Mucosa of gallbladder (tissue), 1 donor: ENCODE data around the gene GSTO2. TPM values are rescaled to one million over a fixed set of nuclear protein-coding genes. Genes with fewer than 3 reads are reported as not detected.

Source experiments
- DNase-seq: peaks from one replicate; pipeline ENCODE4 v3.0.0-alpha.2; 2020; ENCODE audit warnings: low spot score
- total RNA-seq: library from RNA; stranded (reverse); gene quantifications from one replicate; pipeline ENCODE4 v1.2.1, GENCODE V29; 2021
- donor health status: DM: no; HTN: no; CAD: no.

GSTO2 gene
- total RNA-seq, 1 donor from 2014 or later: 17.2 TPM

DNA sequence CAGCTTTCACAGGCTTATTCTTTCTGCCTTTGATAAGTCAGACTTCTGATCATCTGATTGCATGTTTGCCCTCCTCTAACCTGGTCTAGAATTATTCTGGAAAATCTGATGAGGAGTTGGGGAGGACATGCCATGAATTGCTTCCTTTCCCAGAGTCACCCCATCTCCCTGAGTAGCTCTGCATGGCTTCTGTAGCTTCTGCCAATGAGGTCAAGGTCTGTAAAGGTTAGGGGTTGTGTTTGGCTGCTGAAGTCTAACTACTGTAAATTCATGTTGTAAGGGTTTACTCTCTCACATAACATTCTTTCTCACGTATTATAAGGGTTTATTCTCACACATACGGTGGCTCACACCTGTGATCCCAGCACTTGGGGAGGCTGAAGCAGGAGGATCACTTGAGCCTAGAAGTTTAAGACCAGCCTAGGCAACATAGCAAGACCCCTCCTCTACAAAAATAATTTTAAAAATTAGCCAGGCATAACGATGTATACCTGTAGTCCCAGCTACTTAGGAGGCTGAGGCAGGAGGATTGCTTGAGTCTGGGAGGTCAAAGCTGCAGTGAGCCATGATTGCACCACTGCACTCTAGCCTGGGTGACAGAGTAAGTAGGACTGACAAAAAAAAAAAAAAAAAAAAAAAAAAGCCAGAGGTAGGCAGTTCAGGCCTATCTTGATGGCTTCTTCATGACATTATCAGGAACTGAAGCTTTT is 10.7 kb downstream of the GSTO2 start:
- no peak for DNase-seq

DNA sequence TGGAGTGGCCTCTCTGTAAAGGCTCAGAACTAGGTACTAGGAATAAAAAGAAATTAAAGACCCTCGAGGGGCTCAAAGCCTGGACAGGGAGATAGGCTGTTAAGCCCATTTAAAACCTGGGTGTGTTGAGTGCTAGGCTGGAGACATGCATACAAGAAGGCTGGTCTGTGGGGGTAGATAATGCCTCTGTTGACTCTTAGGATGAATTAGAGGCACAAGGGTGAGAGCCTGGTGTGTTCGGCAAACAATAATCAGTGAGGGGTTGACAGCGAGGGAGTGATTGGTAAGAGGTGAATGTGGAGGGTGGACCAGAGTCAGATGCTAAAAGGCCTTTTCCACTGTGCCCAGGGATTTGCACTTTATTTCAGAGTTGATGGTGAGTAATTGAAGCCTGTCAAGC is 12.7 kb downstream of the GSTO2 start:
- no peak for DNase-seq

DNA sequence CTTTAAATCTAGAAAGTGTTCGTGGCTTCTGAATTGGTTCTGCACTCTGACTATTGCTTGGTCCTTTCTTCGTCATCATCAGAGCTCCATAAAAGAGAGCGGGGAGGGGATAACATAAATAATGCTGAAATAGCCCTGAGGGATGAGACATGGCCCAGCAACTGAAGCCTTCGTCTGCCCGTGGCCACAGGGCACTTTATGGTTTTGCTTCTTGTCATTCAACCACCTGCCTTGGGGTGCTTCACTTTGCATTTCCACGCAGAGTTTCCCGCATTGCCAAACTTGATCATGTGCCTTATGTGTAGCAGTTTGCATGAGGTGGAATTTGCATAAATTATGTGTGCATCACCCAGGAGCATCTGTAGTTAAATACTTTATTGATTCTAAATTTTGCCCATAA is 15.9 kb downstream of the GSTO2 start:
- no peak for DNase-seq

DNA sequence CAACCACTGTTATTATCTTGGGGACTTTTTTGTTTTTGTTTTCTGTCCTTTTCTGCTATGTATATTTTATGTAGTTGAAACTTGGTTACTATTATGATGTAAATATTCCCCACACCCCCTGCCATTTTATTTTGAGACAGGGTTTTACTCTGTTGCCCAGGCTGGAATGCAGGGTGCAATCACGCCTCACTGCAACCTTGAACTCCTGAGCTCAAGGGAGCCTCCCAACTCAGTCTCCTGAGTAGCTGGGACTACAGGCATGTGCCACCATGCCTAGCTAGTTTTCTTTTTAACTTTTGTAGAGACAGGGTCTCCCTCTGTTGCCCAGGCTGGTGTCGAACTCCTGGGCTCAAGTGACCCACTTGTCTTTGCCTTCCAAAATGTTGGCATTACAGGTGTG is 18.0 kb downstream of the GSTO2 start:
- no peak for DNase-seq

DNA sequence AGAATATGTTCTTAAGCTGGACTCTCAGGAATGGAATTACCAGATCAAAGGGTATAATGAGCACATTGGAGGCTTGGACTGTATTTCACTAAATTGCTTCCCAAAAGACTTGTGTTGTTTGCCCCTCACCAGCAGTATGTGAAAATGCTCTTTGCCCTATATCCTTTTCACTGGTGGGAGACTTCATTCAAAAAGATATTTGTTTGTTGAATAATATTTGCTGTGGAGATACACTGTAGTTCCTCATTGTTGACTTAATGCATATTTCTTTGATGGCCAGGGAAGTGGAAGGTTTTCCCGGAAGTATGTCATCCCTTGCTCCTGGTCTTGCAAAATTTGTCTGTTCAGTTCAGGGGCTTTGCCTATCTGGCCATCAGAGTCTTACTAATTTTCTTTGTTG is 19.4 kb downstream of the GSTO2 start:
- no peak for DNase-seq

DNA sequence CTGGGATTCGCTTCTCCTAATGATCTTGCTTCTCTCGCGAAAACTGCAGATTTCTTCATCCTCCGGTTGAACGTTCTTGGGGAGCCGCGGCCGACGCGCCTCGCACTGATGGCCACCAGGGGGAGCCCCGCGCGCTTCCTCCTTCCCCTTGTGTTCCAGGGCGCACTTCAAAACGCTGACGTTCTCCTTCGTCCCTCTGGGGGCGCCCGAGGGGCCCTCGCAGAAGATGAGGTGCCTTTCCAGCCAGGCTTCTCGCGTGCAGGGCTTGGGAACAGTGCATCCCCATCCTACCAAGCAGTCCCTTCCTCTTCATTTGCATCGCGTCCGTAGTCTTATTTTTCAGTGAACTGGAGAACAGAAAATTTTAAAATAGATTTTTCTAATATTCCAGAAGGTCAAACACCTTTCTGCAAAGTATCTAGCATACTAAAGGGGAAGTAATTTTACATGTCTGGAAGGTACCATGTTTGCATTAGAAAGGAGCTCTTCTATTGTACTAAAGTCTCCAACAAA is 22.5 kb downstream of the GSTO2 start:
- peak; percentile 91 for DNase-seq

DNA sequence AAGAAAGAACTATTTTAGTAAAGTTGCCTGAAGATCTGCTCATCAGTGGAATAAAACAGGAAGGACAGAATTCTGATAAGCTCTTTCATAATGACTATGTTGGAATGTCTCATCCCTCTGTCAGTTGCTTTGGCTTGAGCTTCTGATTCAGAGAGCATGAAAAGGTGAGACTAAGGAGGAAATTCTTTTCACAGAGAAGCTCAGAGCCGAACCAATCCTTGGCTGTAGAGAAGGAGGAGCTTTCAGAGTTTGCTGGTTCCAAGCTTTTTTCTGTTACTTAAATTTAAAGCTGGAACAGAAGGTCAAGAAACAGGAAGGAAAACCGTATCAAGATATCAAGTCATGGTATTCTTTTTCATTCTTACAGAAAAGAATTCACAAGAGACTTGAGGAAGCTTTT is 24.0 kb downstream of the GSTO2 start:
- DNase-seq: no peak

GRCh38 chr10:104293781-104294321 is 24.9 kb downstream of the GSTO2 start:
- no peak for DNase-seq

DNA sequence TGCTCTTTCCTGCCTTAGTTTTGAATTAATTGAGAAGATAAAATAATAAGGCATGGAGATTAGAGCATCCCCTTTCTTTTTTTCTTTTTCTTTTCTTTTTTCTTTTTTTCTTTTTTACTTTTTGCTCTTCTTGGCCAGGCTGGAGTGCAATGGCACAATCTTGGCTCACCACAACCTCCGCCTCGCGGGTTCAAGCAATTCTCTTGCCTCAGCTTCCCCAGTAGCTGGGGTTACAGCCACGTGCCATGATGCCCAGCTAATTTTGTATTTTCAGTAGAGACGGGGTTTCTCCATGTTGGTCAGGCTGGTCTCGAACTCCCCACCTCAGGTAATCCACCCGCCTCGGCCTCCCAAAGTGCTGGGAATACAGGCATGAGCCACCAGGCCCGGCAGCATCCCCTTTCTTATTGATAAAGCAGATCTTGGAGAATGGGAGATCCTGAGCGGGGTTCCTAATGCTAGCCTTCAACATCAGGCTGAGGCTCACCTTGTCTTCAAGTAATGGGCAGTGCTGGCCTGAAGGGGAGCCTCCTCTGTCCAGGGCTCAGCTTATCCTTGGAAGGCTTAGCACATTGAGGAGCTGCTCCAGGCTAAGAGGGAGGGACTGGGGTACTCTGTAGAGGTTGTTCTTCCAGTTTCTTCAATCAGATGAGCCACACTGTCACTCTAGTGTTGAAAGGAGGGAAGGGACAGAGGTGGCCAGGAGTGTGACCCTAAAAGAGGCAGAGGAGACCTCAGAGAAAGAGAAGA is 27.9 kb downstream of the GSTO2 start:
- DNase-seq: no peak

DNA sequence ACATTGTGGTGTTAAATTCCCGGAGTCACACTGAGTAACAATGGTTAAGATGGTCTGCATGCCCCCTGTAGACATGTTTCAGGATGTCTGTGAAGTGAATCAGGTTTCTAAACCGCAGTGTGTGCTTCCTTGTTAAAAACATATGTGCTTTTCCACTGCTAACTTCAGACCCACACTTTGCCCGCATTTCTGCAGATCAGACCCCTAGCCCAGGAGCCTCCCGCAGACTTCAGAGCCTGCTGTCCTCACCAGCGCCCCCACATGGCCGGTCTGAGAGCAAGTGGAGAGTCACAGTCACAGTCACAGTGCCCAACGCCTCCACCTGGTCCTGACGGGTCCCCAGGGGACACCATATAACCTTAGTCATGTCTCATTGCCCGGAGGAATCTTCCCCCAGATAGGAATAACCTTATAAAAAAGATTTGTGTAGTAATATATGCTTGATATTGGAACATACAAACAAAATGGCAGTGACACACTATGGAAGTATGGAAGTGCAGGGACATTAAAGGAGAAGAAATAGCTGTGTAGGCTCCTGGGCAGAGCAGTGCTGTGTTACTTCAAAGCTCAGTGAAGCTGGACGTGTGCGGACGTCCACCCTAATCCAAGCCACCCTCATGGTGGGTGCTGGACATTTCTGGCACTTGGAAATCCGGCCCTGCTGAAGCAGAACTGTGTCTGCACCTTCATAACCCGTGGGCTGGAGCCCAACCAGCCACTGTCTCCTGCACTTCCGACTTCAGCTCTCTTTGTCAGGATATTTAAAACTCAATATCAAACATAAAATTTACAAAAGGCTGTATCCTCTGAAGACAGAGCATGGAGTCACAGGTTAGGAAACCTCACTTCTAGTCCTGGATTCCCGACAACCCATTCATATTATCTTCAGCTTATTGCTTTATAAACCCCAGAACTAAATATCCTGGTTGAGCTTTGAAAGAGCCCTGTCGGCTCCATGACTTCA is 29.0 kb downstream of the GSTO2 start:
- no peak for DNase-seq

DNA sequence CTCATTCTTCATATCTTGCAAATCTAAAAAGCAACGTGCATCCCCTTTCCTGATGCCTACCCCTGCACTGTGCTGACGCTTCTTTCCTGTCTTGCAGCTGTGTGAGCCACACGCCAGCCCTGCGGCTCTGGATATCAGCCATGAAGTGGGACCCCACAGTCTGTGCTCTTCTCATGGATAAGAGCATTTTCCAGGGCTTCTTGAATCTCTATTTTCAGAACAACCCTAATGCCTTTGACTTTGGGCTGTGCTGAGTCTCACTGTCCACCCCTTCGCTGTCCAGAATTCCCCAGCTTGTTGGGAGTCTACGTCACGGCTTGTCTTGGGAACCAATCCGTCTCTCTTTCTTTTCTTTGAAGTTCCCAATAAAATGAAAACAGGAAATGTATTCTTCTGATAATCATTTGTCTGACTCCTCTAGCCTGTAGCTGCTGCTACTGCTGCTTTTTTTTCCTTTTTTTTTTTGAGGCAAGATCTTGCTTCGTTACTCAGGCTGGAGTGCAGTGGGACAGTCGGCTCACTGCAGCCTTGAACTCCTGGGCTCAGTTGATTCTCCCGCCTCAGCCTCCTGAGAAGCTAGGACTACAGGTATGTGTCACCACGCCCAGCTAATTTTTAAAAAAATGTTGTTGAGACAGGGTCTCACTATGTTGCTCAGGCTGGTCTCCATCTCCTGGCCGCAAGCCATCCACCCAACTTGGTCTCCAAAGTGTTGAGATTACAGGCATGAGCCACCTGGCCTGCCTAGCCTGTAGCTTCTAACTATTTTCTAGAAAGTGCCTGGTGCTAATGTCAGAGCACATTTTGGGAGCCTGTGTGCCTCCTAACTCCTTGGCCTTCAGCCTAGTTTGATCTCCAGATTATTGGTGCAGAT is 30.3 kb downstream of the GSTO2 start:
- DNase-seq: peak; percentile 26

- peak; percentile 57 for DNase-seq
These were observed 31.2 kb downstream of the GSTO2 start for GRCh38 chr10:104300002-104300735.

GRCh38 chr10:104300736-104301292 is 31.8 kb downstream of the GSTO2 start:
- peak; percentile 32 for DNase-seq

DNA sequence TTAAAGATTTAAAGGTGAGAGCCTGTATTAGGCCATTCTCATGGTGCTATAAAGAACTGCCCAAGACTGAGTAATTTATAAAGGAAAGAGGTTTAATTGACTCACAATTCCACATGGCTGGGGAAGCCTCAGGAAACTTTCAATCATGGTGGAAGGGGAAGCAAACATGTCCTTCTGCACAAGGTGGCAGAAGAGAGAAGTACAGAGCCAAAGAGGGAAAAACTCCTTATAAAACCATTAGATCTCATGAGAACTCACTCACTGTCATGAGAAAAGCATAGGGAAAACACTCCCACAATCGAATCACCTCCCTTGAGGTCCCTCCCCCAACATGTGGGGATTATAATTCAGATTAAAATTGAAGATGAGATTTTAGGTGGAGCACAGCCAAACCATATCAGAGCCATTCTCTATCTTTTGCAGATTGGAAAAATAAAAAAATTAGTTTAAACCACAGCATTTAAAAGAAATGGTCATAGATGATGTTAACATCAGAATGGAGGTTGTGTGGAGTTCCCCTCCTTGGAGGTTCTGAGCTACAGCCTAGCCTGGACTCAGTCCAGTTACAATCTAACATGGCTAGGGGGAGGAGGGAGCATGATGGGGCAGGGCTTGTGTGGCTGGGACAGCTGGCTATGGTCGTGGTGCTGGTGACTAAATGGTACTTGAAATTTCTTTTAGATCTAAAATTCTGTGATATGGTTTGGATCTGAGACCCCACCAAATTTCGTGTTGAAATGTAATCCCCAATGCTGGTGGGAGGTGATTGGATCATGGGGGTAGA is 33.1 kb downstream of the GSTO2 start:
- DNase-seq: no peak

GRCh38 chr10:104303594-104304355 is 34.8 kb downstream of the GSTO2 start:
- no peak for DNase-seq

DNA sequence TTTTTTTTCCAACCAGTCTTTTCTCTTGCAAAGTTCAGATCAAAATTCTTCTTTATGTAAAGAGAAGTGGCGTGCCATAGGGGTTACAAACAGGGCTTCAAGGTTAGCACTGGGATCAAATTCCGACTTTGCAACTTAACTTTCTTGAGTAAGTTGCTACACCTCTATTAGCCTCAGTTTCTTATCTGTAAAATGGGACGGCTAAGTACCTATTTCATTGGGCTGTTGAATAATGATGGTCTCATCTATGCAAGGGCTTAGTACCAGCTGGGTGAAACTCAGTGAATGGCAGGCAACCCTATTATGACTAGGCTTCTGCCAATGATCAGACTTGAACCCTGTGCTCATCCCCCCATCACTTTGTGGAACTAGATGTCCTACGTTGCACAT is 35.4 kb downstream of the GSTO2 start:
- DNase-seq: no peak

DNA sequence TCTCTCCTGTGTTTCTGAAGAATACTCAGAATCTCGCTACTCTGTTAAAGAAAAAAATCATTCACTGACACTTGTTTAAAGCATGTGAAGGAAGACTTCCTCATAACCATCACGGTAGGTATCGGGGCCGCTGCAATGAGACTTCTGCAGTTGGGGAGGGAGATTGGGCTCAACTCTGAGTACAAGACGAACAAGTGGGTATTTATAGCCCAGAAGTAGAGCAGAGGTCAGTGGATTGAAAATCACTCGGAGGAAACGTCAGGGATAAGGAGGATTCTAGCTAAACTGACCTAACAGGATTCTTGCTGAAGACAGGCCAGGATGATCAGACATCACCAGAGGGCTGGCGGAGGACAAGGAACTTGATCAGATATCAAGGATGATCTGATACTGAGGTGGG is 35.9 kb downstream of the GSTO2 start:
- no peak for DNase-seq

DNA sequence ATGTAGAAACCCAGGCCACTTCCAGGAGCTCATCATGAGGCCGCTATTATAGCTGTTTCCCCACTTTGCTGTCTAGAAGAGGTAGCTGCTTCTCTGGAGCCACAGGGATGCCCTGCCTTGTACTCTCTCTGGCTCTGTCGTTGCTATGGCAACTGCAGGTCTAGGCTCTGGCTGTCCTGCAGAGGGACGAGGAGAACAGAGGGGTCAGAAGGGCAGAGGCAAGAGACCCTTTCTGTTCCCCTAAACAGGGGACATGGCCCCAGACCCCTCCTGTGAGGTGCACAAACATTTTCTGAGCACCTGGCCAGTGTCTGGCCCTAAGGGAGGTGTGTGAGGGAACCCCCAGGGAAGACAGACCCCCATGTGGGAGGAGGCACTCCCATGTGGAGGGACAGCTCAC is 37.9 kb downstream of the GSTO2 start:
- DNase-seq: no peak
